IgD-negative memory B cell (primary cell): ENCODE data around the gene SH3GL1. TPM values are rescaled to one million over a fixed set of nuclear protein-coding genes. Genes with fewer than 3 reads are reported as not detected.
A peak's percentile ranks its signal among the peaks of the same experiment; 100 is the strongest.
"Not testable (repeated sequence)": the region's sequence is repeated elsewhere in the genome, so short reads cannot be mapped to it uniquely, and the experiment has no call there.

Experiments used
- H3K27ac Mint-ChIP-seq, 3 donors: one replicate each; pipeline ENCODE4 v1.8.0; 2020 to 2022; ENCODE audit warnings: mild to moderate bottlenecking in 3 of 3, mixed read lengths in 3 of 3, moderate library complexity in 1 of 3
- H3K27me3 Mint-ChIP-seq: one replicate; pipeline ENCODE4 v1.8.0; 2021; ENCODE audit warnings: mixed read lengths
- H3K36me3 Mint-ChIP-seq: one replicate; pipeline ENCODE4 v1.8.0; 2020; ENCODE audit warnings: mild to moderate bottlenecking, mixed read lengths
- H3K4me1 Mint-ChIP-seq, 3 donors: one replicate each; pipeline ENCODE4 v1.8.0; 2020 to 2022; ENCODE audit warnings: mixed read lengths in 3 of 3, mild to moderate bottlenecking in 1 of 3
- H3K4me3 Mint-ChIP-seq, 4 donors: one replicate each; pipeline ENCODE4 v1.8.0; 2020 to 2022; ENCODE audit warnings: mild to moderate bottlenecking in 4 of 4, mixed read lengths in 4 of 4, moderate library complexity in 3 of 4
- H3K9me3 Mint-ChIP-seq, 3 donors: one replicate each; pipeline ENCODE4 v1.8.0; 2020 to 2021; ENCODE audit warnings: mixed read lengths in 3 of 3, mild to moderate bottlenecking in 1 of 3
- polyA plus RNA-seq: library from polyadenylated mRNA; unstranded; fragments of 300-500 nt; fragmentation: Illumina TruSeq; gene quantifications from one replicate; pipeline ENCODE4 v1.2.3, GENCODE V29; 2021

The SH3GL1 gene
- polyA plus RNA-seq, 1 donor from 2014 or later = 23.7 TPM

DNA sequence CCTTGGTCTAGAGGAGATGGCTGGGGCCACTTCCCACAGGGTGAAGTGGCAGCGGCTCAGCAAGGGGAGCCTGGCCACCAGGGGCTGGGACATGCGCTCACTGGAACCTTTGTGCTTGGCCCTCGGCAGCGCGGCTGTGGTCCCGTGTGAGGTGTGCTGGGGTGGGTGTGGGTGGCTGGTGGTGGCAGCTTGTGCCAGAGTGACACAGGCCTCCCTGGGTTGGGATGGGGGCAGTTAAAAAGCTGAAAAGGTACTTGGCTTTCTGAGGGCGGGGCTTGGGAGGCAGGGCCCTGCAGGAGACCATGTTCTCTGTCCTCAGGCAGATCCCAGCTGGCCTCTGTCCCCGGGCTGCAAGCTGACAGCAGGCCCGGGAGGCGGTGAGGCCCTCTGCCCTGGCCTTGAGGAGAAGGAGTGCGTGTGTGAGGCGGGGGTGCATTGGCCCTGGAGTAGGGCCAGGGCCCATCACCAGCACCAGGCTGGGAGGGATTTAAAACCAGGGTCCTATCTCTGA is 39.7 kb downstream of the SH3GL1 start:
- H3K4me1 Mint-ChIP-seq = no peaks in the 10 kb centered on the region
- H3K9me3 Mint-ChIP-seq = no peaks in the 10 kb centered on the region
- no peaks in the 10 kb centered on the region for H3K36me3 Mint-ChIP-seq
- peak overlapping the region in 1 of 3 donors; percentile 68 for H3K27ac Mint-ChIP-seq
- no peaks in the 10 kb centered on the region for H3K27me3 Mint-ChIP-seq
- no peak overlapping the region for H3K4me3 Mint-ChIP-seq

DNA sequence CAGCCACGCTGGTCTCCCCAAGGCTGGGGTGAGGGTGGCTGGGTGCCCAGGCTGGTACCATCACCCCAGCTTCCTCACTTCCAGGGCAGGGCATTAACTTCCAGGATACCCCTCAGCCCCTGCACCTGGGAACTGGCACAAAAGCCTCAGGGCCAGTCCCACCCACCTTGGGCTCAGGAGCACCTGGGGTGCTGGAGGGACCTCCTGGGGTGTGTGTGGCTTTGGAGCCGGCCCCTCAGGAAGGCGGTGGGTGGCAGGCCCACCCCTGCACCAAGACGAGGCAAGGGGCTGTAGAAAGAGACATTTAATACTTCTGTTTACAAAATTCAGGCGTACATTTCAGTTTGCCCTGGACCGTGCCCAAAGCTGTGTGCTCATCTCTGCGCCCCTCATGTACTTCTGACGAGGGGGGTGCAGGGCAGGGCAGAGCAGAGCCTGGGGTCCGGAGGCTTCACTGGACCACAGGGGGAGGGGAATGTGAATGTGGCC is 40.2 kb downstream of the SH3GL1 start:
- Mint-ChIP-seq H3K27ac (peak overlapping the region in 1 of 3 donors; percentile 68), H3K36me3 (no peaks in the 10 kb centered on the region), H3K4me1 (no peaks in the 10 kb centered on the region), H3K9me3 (no peaks in the 10 kb centered on the region), H3K4me3 (peak overlapping the region in 1 of 4 donors; percentile 63), H3K27me3 (no peaks in the 10 kb centered on the region)

DNA sequence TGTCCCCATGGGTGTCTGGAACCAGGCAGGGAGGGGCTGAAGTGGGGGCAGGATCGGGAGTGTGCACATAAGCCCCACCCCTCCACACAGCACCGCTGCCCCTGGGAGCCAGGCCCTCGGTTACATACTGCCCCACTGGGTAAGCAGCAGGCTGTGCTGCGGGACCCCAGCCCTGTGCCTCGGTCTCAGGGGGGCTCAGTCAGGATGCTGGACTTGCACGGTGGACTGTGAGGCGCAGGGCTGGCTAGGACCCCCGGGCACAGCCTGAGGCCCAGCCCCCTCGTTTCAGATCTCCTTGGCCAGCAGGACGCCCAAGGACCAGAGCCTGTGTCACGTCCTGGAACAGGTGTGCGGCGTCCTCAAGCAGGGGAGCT is 40.7 kb downstream of the SH3GL1 start:
- no peak overlapping the region for H3K4me3 Mint-ChIP-seq
- no peaks in the 10 kb centered on the region for H3K36me3 Mint-ChIP-seq
- no peaks in the 10 kb centered on the region for H3K27me3 Mint-ChIP-seq
- no peaks in the 10 kb centered on the region for H3K4me1 Mint-ChIP-seq
- H3K9me3 Mint-ChIP-seq = no peaks in the 10 kb centered on the region
- H3K27ac Mint-ChIP-seq = no peak overlapping the region

DNA sequence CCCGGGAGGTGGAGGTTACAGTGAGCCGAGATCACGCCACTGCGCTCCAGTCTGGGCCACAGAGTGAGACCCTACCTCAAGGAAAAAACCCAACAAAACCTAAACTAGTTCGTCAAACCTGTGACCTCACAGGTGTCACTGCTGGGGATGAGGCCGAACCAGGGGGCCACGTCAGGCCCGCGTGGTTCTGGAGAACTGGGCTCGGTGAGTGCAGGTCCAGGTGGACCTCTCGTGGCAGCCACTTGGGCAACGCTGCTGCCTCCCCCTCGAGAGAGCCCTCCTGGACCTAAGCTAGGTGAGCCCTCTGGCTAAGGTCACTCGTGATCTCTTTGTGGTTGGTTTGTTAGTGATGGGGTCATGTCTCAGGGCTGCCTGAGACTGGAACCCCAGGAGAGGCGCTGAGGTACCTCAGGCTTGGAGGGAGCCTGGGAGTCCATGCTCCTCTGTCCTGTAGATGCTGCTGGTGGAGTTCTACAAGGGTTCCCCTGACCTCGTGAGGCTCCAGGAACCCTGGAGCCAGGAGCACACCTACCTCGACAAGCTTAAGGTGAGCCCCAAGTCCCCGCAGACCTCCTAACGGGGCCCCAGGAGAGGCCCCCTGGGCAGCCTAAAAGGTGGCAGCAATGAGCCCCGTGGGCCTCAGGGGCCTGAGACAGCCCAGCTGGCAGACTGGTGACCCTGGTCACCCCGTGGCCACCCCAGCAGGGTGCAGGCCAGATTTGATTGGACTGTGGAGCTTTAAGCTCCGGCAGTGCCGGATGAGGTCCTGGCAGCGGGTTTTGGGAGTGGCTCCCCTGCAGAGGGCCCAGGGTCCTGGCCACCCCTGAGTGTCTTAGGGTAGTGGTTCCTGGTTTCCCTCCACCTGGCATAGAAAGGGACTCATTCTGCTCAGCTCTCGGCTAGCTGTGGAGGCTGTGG is 41.4 kb downstream of the SH3GL1 start:
- Mint-ChIP-seq H3K27me3 (no peaks in the 10 kb centered on the region), H3K4me1 (no peaks in the 10 kb centered on the region), H3K9me3 (no peaks in the 10 kb centered on the region), H3K36me3 (no peaks in the 10 kb centered on the region), H3K27ac (no peak overlapping the region), H3K4me3 (no peak overlapping the region)

DNA sequence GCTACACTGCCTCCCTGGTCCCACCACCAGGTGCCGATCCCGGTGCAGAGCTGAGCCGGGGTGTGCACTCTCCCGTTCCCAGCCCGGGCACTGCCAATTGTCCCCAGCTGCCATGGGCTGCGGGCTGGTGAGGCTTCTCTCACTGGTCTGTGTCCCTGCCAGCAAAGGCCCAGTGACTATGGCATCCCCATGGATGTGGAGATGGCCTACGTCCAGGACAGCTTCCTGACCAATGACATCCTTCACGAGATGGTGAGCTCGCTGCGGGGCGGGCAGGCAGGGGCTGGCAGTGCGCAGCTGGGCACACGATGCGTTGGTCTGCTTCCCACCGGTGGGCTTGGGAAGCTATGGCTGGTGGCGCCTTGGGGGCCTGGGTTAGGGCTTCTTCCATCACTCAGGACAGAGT is 42.4 kb downstream of the SH3GL1 start:
- Mint-ChIP-seq H3K9me3 (no peaks in the 10 kb centered on the region), H3K27me3 (no peaks in the 10 kb centered on the region), H3K27ac (no peak overlapping the region), H3K4me1 (no peaks in the 10 kb centered on the region), H3K4me3 (no peak overlapping the region), H3K36me3 (no peaks in the 10 kb centered on the region)

DNA sequence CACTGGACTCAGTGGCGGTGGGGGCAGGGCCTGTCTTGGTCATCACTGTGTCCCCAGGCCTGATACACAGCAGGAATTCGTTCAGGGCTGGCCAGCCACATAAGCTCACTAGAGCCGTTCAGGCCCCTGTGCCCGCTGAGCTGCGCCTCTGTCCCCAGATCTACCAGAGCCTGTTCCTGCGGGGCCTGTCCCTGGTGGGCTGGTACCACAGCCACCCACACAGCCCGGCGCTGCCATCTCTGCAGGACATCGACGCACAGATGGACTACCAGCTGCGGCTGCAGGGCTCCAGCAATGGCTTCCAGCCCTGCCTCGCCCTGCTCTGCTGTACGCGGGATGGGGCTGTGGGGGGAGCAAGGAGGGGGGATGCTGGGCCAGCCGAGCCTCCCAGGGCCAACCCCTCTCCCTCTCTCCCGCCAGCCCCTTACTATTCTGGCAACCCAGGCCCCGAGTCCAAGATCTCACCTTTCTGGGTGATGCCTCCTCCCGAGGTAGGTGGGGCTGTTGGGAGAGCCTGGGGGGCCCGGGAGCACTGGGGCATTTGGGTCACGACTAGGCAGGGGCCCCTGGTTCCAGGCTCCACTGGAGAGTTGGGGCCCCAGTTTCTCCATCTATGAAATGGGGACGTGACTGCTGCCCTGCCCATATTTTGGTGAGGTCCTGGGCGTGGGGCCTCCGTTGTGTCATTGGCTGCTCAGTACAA is 43.1 kb downstream of the SH3GL1 start:
- no peaks in the 10 kb centered on the region for H3K4me1 Mint-ChIP-seq
- H3K36me3 Mint-ChIP-seq = no peaks in the 10 kb centered on the region
- peaks cover 0 to 1% (median 0%) of the 10 kb centered on the region in 3 donors for H3K9me3 Mint-ChIP-seq
- H3K27me3 Mint-ChIP-seq = no peaks in the 10 kb centered on the region
- H3K4me3 Mint-ChIP-seq = no peak overlapping the region
- H3K27ac Mint-ChIP-seq = no peak overlapping the region

DNA sequence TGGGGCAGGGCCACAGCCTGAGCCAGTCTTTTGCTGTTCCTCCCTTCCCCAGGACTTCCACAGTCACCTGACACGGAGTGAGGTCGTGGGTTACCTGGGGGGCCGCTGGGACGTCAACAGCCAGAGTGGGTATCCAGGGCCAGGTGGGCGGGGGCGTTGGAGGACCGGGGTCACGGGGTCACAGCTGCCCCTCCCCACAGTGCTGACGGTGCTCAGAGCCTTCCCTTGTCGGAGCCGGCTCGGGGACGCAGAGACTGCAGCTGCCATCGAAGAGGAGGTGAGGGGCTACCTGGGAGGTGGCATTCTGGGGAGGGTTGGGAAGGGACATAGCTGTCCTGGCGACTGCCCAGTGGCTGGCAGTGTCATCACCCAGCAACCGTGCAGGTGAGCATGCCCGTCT is 45.5 kb downstream of the SH3GL1 start:
- H3K27me3 Mint-ChIP-seq = no peaks in the 10 kb centered on the region
- peaks cover 0 to 3% (median 0%) of the 10 kb centered on the region in 3 donors for H3K4me1 Mint-ChIP-seq
- H3K27ac Mint-ChIP-seq = peak overlapping the region in 1 of 3 donors; percentile 46
- H3K36me3 Mint-ChIP-seq = no peaks in the 10 kb centered on the region
- H3K4me3 Mint-ChIP-seq = no peak overlapping the region
- H3K9me3 Mint-ChIP-seq = peaks cover 0 to 1% (median 0%) of the 10 kb centered on the region in 3 donors

DNA sequence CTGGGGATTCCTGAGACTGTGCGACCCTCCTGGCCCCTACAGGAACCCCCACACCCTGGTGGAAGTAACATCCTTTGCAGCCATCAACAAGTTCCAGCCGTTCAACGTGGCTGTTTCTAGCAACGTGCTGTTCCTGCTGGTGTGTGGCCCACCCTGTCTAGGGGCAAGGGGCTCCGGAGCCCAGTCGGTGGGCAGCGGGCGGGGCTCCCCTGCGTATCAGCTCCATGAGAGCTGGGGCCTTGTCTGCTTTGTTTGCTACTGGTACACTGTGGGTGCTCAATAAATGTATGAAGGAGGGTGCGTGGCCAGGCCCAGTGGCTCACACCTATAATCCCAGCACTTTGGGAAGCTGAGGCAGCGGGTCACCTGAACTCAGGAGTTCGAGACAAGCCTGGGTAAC is 46.1 kb downstream of the SH3GL1 start:
- no peaks in the 10 kb centered on the region for H3K36me3 Mint-ChIP-seq
- H3K4me1 Mint-ChIP-seq = peaks cover 0 to 3% (median 0%) of the 10 kb centered on the region in 3 donors
- peaks cover 0 to 1% (median 0%) of the 10 kb centered on the region in 3 donors for H3K9me3 Mint-ChIP-seq
- no peaks in the 10 kb centered on the region for H3K27me3 Mint-ChIP-seq
- H3K27ac Mint-ChIP-seq = peak overlapping the region in 2 of 3 donors; percentile 25 to 46
- H3K4me3 Mint-ChIP-seq = no peak overlapping the region

DNA sequence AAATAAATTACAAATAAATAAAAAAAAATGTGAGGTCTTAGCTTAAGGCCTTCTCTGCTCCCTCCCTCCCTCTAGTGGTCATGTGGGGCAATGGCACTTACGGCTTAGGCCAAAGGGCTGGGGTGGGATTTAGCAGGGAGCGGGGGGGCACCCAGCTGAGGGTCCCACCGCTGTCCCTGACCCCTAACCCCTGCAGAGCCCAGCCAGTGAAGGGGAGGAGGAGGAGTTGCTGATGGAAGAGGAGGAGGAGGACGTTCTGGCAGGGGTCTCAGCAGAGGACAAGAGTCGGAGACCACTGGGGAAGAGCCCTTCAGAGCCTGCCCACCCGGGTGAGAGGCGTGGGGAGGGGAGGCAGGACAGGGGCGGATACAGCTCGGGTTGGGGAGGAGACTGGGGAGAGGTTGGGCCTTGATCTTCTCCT is 47.6 kb downstream of the SH3GL1 start:
- no peak overlapping the region for H3K27ac Mint-ChIP-seq
- no peaks in the 10 kb centered on the region for H3K27me3 Mint-ChIP-seq
- peaks cover 0 to 3% (median 0%) of the 10 kb centered on the region in 3 donors for H3K4me1 Mint-ChIP-seq
- H3K9me3 Mint-ChIP-seq = peaks cover 0 to 1% (median 0%) of the 10 kb centered on the region in 3 donors
- H3K36me3 Mint-ChIP-seq = no peaks in the 10 kb centered on the region
- H3K4me3 Mint-ChIP-seq = no peak overlapping the region

DNA sequence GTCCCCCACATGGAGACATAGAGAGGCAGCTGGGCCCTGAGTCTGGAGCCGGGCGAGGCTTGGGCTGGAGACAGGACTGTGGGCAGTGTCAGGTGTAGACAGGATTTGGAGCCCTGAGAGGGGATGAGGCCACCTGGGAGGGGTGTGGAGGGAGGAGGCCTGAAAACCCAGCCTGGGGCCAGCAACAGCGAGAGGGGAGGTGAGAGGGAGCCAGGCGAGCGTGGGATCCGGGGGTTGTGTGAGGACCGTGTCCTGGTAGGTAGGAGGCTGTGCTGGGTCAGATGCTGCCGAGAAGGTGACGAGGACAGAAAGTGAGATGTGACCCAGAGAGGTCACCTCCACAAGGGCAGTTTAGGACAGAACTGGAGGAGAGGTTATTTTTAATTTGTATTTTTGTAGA is 49.6 kb downstream of the SH3GL1 start:
- Mint-ChIP-seq H3K9me3 (peaks cover 0 to 1% (median 0%) of the 10 kb centered on the region in 3 donors), H3K36me3 (peaks cover 3% of the 10 kb centered on the region), H3K4me3 (no peak overlapping the region), H3K27me3 (no peaks in the 10 kb centered on the region), H3K27ac (no peak overlapping the region), H3K4me1 (peaks cover 0 to 3% (median 0%) of the 10 kb centered on the region in 3 donors)

DNA sequence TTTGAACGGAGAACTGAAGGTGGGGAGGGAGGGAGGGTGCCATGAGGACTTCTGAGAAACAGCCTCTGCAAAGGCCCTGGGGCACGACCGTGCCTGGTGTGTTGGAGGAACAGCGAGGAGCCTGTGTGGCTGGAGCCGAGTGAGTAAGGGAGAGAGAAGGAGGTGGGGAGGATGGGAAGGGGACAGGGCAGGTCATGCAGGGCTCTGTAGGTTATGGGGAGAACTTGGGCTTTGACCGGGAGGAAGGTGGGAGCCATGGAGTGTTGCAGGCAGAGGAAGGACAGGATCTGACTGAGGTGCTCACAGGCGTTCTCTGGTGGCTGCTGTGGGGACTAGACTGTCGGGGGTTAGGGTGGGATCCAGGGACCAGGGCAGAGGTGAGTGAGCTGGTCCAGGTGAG is 50.2 kb downstream of the SH3GL1 start:
- Mint-ChIP-seq H3K36me3 (peaks cover 3% of the 10 kb centered on the region), H3K27ac (no peak overlapping the region), H3K4me3 (no peak overlapping the region), H3K9me3 (peaks cover 0 to 1% (median 0%) of the 10 kb centered on the region in 3 donors), H3K27me3 (no peaks in the 10 kb centered on the region), H3K4me1 (peaks cover 0 to 5% (median 3%) of the 10 kb centered on the region in 3 donors)

DNA sequence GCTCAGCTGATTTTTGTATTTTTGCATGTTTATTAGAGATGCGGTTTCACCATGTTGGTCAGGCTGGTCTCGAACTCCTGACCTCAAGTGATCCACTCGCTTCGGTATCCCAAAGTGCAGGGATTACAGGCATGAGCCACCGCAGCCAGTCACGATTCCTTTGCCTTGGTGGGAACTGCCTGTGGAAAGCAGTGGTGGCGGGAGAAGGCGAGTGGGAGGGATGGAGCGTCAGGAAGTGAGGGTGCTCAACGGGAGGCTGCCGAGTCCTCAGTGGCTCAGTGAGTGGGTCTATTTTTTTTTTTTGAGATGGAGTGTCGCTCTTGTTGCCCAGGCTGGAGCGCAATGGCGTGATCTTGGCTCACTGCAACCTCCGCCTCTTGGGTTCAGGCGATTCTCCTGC is 51.1 kb downstream of the SH3GL1 start:
- not testable (repeated sequence) for H3K36me3 Mint-ChIP-seq, H3K27ac Mint-ChIP-seq, H3K27me3 Mint-ChIP-seq, H3K4me3 Mint-ChIP-seq, H3K9me3 Mint-ChIP-seq, H3K4me1 Mint-ChIP-seq

DNA sequence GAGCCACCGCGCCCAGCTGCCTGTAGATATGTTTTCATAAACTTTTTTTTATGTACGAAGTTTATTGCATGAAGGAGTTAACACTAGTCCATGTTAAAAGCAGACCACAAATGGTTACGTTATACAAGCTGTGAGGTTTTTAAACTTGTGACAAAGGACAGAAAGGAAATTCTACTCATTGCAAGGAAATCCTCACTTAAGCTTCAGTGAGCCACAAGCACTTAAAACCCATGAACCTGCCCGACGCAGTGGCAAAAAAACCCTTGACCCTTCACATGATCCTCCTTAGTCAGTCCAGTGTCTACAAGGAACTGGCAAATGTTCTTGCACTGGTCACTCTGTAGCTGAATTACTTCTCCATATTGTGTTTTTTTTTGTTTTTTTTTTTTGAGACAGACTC is 52.8 kb downstream of the SH3GL1 start:
- H3K36me3 Mint-ChIP-seq = peaks cover 3% of the 10 kb centered on the region
- H3K27ac Mint-ChIP-seq = peak overlapping the region in 1 of 3 donors; percentile 7
- H3K4me1 Mint-ChIP-seq = peaks cover 5 to 12% (median 7%) of the 10 kb centered on the region in 3 donors
- no peaks in the 10 kb centered on the region for H3K9me3 Mint-ChIP-seq
- peak overlapping the region in 1 of 4 donors; percentile 19 for H3K4me3 Mint-ChIP-seq
- no peaks in the 10 kb centered on the region for H3K27me3 Mint-ChIP-seq

DNA sequence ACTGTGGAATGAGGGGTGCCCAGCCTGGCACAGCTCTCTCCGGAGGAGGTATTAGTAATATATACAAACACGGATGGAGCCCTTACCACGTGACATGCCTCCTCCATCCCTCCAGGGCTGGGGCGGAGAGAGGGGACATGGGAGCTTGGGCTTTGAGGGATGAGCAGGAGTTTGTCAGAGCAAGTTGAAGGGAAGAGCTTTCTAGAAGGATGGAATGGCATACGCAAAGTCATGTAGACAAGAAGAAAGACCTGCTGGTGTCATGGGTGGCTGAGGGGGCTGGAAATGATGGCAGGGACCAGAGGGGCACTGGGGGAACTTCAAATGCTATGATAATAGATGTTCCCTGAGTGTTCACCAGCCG is 54.3 kb downstream of the SH3GL1 start:
- Mint-ChIP-seq H3K9me3 (peaks cover 0 to 1% (median 0%) of the 10 kb centered on the region in 3 donors), H3K36me3 (peaks cover 3% of the 10 kb centered on the region), H3K4me3 (peak overlapping the region in 3 of 4 donors; percentile 27 to 76 (median 46)), H3K27ac (no peak overlapping the region), H3K4me1 (peaks cover 5 to 12% (median 7%) of the 10 kb centered on the region in 3 donors), H3K27me3 (no peaks in the 10 kb centered on the region)
